Measurements from ENCODE around the gene SUMO4. TPM values are rescaled to one million over a fixed set of nuclear protein-coding genes. Genes with fewer than 3 reads are reported as not detected.

The SUMO4 gene
- total and polyA plus RNA-seq, 2 of the 4 experiments (the other 2 are of a cell fraction): 2.2 TPM; not detected in 1

DNA sequence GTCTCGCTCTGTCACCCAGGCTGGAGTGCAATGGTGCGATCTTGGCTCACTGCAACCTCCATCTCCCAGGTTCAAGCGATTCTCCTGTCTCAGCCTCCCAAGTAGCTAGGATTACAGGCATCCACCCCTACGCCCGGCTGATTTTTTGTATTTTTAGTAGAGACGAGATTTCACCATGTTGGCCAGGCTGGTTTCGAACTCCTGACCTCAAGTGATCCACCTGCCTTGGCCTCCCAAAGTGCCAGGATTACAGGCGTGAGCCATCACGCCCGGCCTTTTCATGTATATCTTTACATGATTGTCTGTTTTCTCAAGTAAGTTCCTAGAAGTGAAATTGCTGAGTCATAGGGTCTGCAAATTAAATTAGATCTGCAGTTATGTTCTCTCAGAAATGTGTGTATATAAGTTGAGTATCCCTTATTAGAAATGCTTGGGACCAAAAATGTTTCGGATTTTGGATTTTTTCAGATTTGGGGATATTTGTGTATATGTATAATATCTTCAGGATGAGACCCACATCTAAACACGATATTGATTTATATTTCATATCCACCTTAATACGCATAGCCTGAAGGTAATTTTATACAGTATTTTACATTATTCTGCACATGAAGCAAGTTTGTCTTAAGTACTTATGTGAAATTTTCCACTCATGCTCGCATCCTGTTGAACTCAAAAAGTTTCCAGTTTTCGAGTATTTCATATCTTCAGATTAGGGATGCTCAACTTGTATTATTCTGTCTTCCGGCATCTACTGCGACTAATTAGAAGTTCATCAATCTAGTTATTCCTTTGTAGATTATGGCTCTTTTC is 42.1 kb upstream of the SUMO4 start:
- BruUV-seq (replicated peaks): no TSS peak

More for the DNA sequence above, 42.1 kb upstream of the SUMO4 start:
- in situ Hi-C loops (cut with MboI; ENCODE audit: low sequenced_read_pairs) (no loop called here), intact Hi-C loops (cut with micrococcal nuclease) (no loop called here), dilution Hi-C loops (cut with HindIII; ENCODE audit: low sequenced_read_pairs, unreplicated experiment) (no loop called here)
- Histone ChIP-seq H3K4me1 (ENCODE audit: control insufficient read depth, insufficient read depth, low read length) (no peaks in the 10 kb centered on the region), H4K20me1 (ENCODE audit: insufficient read depth, low read length) (peaks cover 53% of the 10 kb centered on the region), H3K4me3 (ENCODE audit: insufficient read depth, low read depth, low read length) (no peak overlapping the region), H3K4ac (ENCODE audit: low read depth, low read length) (no peak overlapping the region), H3K27ac (ENCODE audit: insufficient read depth, low read length) (no peak overlapping the region), H3K14ac (replicated peaks; ENCODE audit: low read depth, low read length) (no peak overlapping the region), H3K4me2 (ENCODE audit: low read depth, low read length) (no peak overlapping the region), H4K5ac (ENCODE audit: low read depth, low read length) (no peak overlapping the region), H2AFZ (replicated peaks; ENCODE audit: low read length, poor library complexity) (no peak overlapping the region), H2BK5ac (ENCODE audit: low read depth, low read length, poor library complexity, severe bottlenecking) (no peak overlapping the region), H2AK5ac (ENCODE audit: low read depth, low read length) (no peak overlapping the region), H3K79me1 (ENCODE audit: low read depth in 1 of 2, low read length in 2 of 2) (peaks cover 16 to 56% of the 10 kb centered on the region in 2 experiments), H3K9ac (ENCODE audit: low read depth, low read length) (no peak overlapping the region), H2BK20ac (ENCODE audit: low read depth, low read length) (no peak overlapping the region), H3K27me3 (ENCODE audit: control insufficient read depth, insufficient read depth, low read length) (no peaks in the 10 kb centered on the region), H2AK9ac (replicated peaks; ENCODE audit: low read depth, low read length, poor library complexity) (no peak overlapping the region), H3K56ac (ENCODE audit: extremely low read depth, insufficient read depth, low read length) (no peak overlapping the region), H3K9me1 (ENCODE audit: insufficient read depth, low read length) (peaks cover 6% of the 10 kb centered on the region; the same call in 1 of the 2 replicates), H2BK15ac (ENCODE audit: low read depth, low read length) (no peak overlapping the region), H3K9me3 (ENCODE audit: control insufficient read depth, insufficient read depth, low read length) (no peaks in the 10 kb centered on the region), H3K18ac (ENCODE audit: low read depth, low read length) (no peak overlapping the region), H3K23ac (ENCODE audit: low read depth, low read length) (no peak overlapping the region), H3K36me3 (ENCODE audit: control insufficient read depth, insufficient read depth, low read length) (peaks cover 3% of the 10 kb centered on the region; the same call in 1 of the 2 replicates), H4K8ac (ENCODE audit: low read depth in 2 of 2, low read length in 2 of 2) (no peak overlapping the region; a peak in 1 of 4 replicates), H2BK120ac (ENCODE audit: low read depth, low read length) (no peak overlapping the region), H4K91ac (ENCODE audit: insufficient read depth, low read depth, low read length) (no peak overlapping the region)
- ChIA-PET POLR2A (ENCODE audit: unreplicated experiment) (no interaction called here), CTCF (no interaction called here)
- DNase-seq: peak; percentile 17
- TF ChIP-seq MAFK (IDR thresholded peaks at IDR 0.05; ENCODE audit: low read depth, low read length): peak; percentile 77
- TF ChIP-seq, protein P1, sequence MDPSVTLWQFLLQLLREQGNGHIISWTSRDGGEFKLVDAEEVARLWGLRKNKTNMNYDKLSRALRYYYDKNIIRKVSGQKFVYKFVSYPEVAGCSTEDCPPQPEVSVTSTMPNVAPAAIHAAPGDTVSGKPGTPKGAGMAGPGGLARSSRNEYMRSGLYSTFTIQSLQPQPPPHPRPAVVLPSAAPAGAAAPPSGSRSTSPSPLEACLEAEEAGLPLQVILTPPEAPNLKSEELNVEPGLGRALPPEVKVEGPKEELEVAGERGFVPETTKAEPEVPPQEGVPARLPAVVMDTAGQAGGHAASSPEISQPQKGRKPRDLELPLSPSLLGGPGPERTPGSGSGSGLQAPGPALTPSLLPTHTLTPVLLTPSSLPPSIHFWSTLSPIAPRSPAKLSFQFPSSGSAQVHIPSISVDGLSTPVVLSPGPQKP (IDR thresholded peaks at IDR 0.05; ENCODE audit: borderline replicate concordance, low read depth, low read length): no peak
- TF ChIP-seq NFE2L2 (IDR thresholded peaks at IDR 0.05; ENCODE audit: low read depth, low read length): peak; percentile 95
- TF ChIP-seq RFX5 (IDR thresholded peaks at IDR 0.05; ENCODE audit: low read depth, low read length): no peak
- TF ChIP-seq CEBPB (IDR thresholded peaks at IDR 0.05; ENCODE audit: low read depth, low read length): no peak
- ATAC-seq (ENCODE audit: low read depth): no peak
- WGBS, 2 experiments (ENCODE audit: extremely low coverage in 2 of 2, insufficient read length in 1 of 2): no CpG with 5 or more reads among the region's 17 CpGs
